ENCODE measurements around the gene MLST8.
"Not testable (repeated sequence)": the region's sequence is repeated elsewhere in the genome, so short reads cannot be mapped to it uniquely, and the experiment has no call there.

MLST8 gene

GRCh38 chr16:2194166-2194834, 11.0 kb upstream of the MLST8 start:
- H3K27me3 Mint-ChIP-seq = peaks cover 26% of the 10 kb centered on the region
- H3K27ac Mint-ChIP-seq = no peak overlapping the region
- H3K9me3 Mint-ChIP-seq = no peaks in the 10 kb centered on the region
- H3K4me3 Mint-ChIP-seq = no peak overlapping the region
- H3K4me1 Mint-ChIP-seq (ENCODE audit: low read depth) = peaks cover 3% of the 10 kb centered on the region
- no peaks in the 10 kb centered on the region for H3K36me3 Mint-ChIP-seq (ENCODE audit: low read depth)

- peaks cover 26% of the 10 kb centered on the region for H3K27me3 Mint-ChIP-seq
- no peak overlapping the region for H3K4me3 Mint-ChIP-seq
- H3K9me3 Mint-ChIP-seq = no peaks in the 10 kb centered on the region
- no peaks in the 10 kb centered on the region for H3K36me3 Mint-ChIP-seq (ENCODE audit: low read depth)
- no peak overlapping the region for H3K27ac Mint-ChIP-seq
- peaks cover 3% of the 10 kb centered on the region for H3K4me1 Mint-ChIP-seq (ENCODE audit: low read depth)
Observed at GRCh38 chr16:2194852-2195321, 10.4 kb upstream of the MLST8 start.

GRCh38 chr16:2195322-2196161, 9.7 kb upstream of the MLST8 start:
- Mint-ChIP-seq H3K4me1 (ENCODE audit: low read depth) (peaks cover 3% of the 10 kb centered on the region), H3K36me3 (ENCODE audit: low read depth) (no peaks in the 10 kb centered on the region), H3K9me3 (no peaks in the 10 kb centered on the region), H3K27ac (no peak overlapping the region), H3K4me3 (no peak overlapping the region), H3K27me3 (peaks cover 26% of the 10 kb centered on the region)

GRCh38 chr16:2196162-2196980, 8.9 kb upstream of the MLST8 start, which contains the start of gene CASKIN1:
Gene CASKIN1, minus strand, starts transcription at chr16:2196605. Its CDS starts 173 bp downstream, at chr16:2196432.
- Mint-ChIP-seq H3K4me3 (peak within 1 kb of the TSS; percentile 30), H3K4me1 (ENCODE audit: low read depth) (peaks cover 3% of the 10 kb centered on the region), H3K9me3 (no peaks in the 10 kb centered on the region), H3K27me3 (peaks cover 26% of the 10 kb centered on the region), H3K36me3 (ENCODE audit: low read depth) (no peaks in the 10 kb centered on the region), H3K27ac (no peak within 1 kb of the TSS)

GRCh38 chr16:2196981-2197511, 8.2 kb upstream of the MLST8 start:
- H3K27ac Mint-ChIP-seq = no peak overlapping the region
- H3K27me3 Mint-ChIP-seq = peaks cover 26% of the 10 kb centered on the region
- H3K9me3 Mint-ChIP-seq = no peaks in the 10 kb centered on the region
- H3K4me1 Mint-ChIP-seq (ENCODE audit: low read depth) = peaks cover 3% of the 10 kb centered on the region
- H3K36me3 Mint-ChIP-seq (ENCODE audit: low read depth) = no peaks in the 10 kb centered on the region
- H3K4me3 Mint-ChIP-seq = peak overlapping the region; percentile 30

- Mint-ChIP-seq H3K27me3 (peaks cover 26% of the 10 kb centered on the region), H3K4me1 (ENCODE audit: low read depth) (peaks cover 3% of the 10 kb centered on the region), H3K36me3 (ENCODE audit: low read depth) (no peaks in the 10 kb centered on the region), H3K9me3 (no peaks in the 10 kb centered on the region), H3K27ac (no peak overlapping the region), H3K4me3 (no peak overlapping the region)
Observed at GRCh38 chr16:2197765-2198164, 7.5 kb upstream of the MLST8 start.

GRCh38 chr16:2198283-2198682, 7.0 kb upstream of the MLST8 start:
- no peak overlapping the region for H3K27ac Mint-ChIP-seq
- H3K27me3 Mint-ChIP-seq = peaks cover 26% of the 10 kb centered on the region
- H3K36me3 Mint-ChIP-seq (ENCODE audit: low read depth) = no peaks in the 10 kb centered on the region
- peaks cover 3% of the 10 kb centered on the region for H3K4me1 Mint-ChIP-seq (ENCODE audit: low read depth)
- H3K4me3 Mint-ChIP-seq = no peak overlapping the region
- H3K9me3 Mint-ChIP-seq = no peaks in the 10 kb centered on the region

GRCh38 chr16:2199095-2199494, 6.2 kb upstream of the MLST8 start:
- Mint-ChIP-seq H3K4me3 (no peak overlapping the region), H3K4me1 (ENCODE audit: low read depth) (peaks cover 8% of the 10 kb centered on the region), H3K9me3 (no peaks in the 10 kb centered on the region), H3K27ac (no peak overlapping the region), H3K36me3 (ENCODE audit: low read depth) (no peaks in the 10 kb centered on the region), H3K27me3 (peaks cover 26% of the 10 kb centered on the region)

GRCh38 chr16:2199621-2200139, 5.6 kb upstream of the MLST8 start:
- no peak overlapping the region for H3K27ac Mint-ChIP-seq
- no peaks in the 10 kb centered on the region for H3K9me3 Mint-ChIP-seq
- H3K4me1 Mint-ChIP-seq (ENCODE audit: low read depth) = peaks cover 13% of the 10 kb centered on the region
- H3K4me3 Mint-ChIP-seq = no peak overlapping the region
- peaks cover 25% of the 10 kb centered on the region for H3K27me3 Mint-ChIP-seq
- no peaks in the 10 kb centered on the region for H3K36me3 Mint-ChIP-seq (ENCODE audit: low read depth)

- Mint-ChIP-seq H3K27me3 (peaks cover 21% of the 10 kb centered on the region), H3K27ac (no peak overlapping the region), H3K36me3 (ENCODE audit: low read depth) (no peaks in the 10 kb centered on the region), H3K4me1 (ENCODE audit: low read depth) (peaks cover 11% of the 10 kb centered on the region), H3K9me3 (no peaks in the 10 kb centered on the region), H3K4me3 (no peak overlapping the region)
Observed at GRCh38 chr16:2200313-2200712, 4.9 kb upstream of the MLST8 start.

GRCh38 chr16:2203119-2203688, 2.0 kb upstream of the MLST8 start:
- Mint-ChIP-seq H3K4me3 (peak overlapping the region; percentile 31), H3K36me3 (ENCODE audit: low read depth) (peaks cover 17% of the 10 kb centered on the region), H3K4me1 (ENCODE audit: low read depth) (peaks cover 31% of the 10 kb centered on the region)
- not testable (repeated sequence) for H3K27me3 Mint-ChIP-seq, H3K27ac Mint-ChIP-seq, H3K9me3 Mint-ChIP-seq

- Mint-ChIP-seq H3K36me3 (ENCODE audit: low read depth) (peaks cover 18% of the 10 kb centered on the region), H3K9me3 (no peaks in the 10 kb centered on the region), H3K4me3 (peak overlapping the region; percentile 79), H3K27ac (peak overlapping the region; percentile 86), H3K27me3 (no peaks in the 10 kb centered on the region), H3K4me1 (ENCODE audit: low read depth) (peaks cover 31% of the 10 kb centered on the region)
Observed at GRCh38 chr16:2204416-2205103, 694 bp upstream of the MLST8 start.

GRCh38 chr16:2205967-2206313, 686 bp downstream of the MLST8 start:
- no peaks in the 10 kb centered on the region for H3K9me3 Mint-ChIP-seq
- peak overlapping the region; percentile 92 for H3K27ac Mint-ChIP-seq
- H3K36me3 Mint-ChIP-seq (ENCODE audit: low read depth) = peaks cover 22% of the 10 kb centered on the region
- peak overlapping the region; percentile 91 for H3K4me3 Mint-ChIP-seq
- no peaks in the 10 kb centered on the region for H3K27me3 Mint-ChIP-seq
- H3K4me1 Mint-ChIP-seq (ENCODE audit: low read depth) = peaks cover 31% of the 10 kb centered on the region

- Mint-ChIP-seq H3K36me3 (ENCODE audit: low read depth) (peaks cover 22% of the 10 kb centered on the region), H3K4me1 (ENCODE audit: low read depth) (peaks cover 31% of the 10 kb centered on the region), H3K27me3 (no peaks in the 10 kb centered on the region), H3K4me3 (peak overlapping the region; percentile 91), H3K27ac (peak overlapping the region; percentile 92), H3K9me3 (no peaks in the 10 kb centered on the region)
Observed at GRCh38 chr16:2206420-2206779, 1.1 kb downstream of the MLST8 start.

All from stimulated activated naive CD8-positive, alpha-beta T cell treated with anti-CD3 and anti-CD28 coated beads, Interleukin-15, Interleukin-2, amounts not matched to agents 100 ng/mL and 50 ng/mL, for 24 hours (primary cell).